Measurements from ENCODE around the gene SHISA9.
"Not testable (repeated sequence)": the region's sequence is repeated elsewhere in the genome, so short reads cannot be mapped to it uniquely, and the experiment has no call there.

SHISA9 gene

GRCh38 chr16:12901597-12902461 lies at the start of gene SHISA9:
Gene SHISA9 (plus strand): TSS chr16:12901598.
- DNase-seq = no peak

GRCh38 chr16:12853972-12854371 lies 47.4 kb upstream of the SHISA9 start:
- no peak for DNase-seq

- DNase-seq = not testable (repeated sequence)
These were observed 44.0 kb upstream of the SHISA9 start for GRCh38 chr16:12857435-12857834.

GRCh38 chr16:12862327-12862726 lies 39.1 kb upstream of the SHISA9 start:
- DNase-seq = no peak

GRCh38 chr16:12862941-12863340 lies 38.5 kb upstream of the SHISA9 start:
- no peak for DNase-seq

- no peak for DNase-seq
These were observed 34.3 kb upstream of the SHISA9 start for GRCh38 chr16:12866981-12867551.

GRCh38 chr16:12868169-12868568 lies 33.2 kb upstream of the SHISA9 start:
- no peak for DNase-seq

- DNase-seq = no peak
These were observed 32.6 kb upstream of the SHISA9 start for GRCh38 chr16:12868788-12869187.

GRCh38 chr16:12869698-12870427 lies 31.5 kb upstream of the SHISA9 start:
- no peak for DNase-seq

GRCh38 chr16:12871784-12872183 lies 29.6 kb upstream of the SHISA9 start:
- DNase-seq = no peak

GRCh38 chr16:12874186-12874585 lies 27.2 kb upstream of the SHISA9 start:
- no peak for DNase-seq

GRCh38 chr16:12876778-12877177 lies 24.6 kb upstream of the SHISA9 start:
- DNase-seq = no peak

GRCh38 chr16:12878973-12879372 lies 22.4 kb upstream of the SHISA9 start:
- no peak for DNase-seq

GRCh38 chr16:12879812-12880211 lies 21.6 kb upstream of the SHISA9 start:
- no peak for DNase-seq

- no peak for DNase-seq
These were observed 20.2 kb upstream of the SHISA9 start for GRCh38 chr16:12881182-12881581.

- DNase-seq = no peak
These were observed 19.7 kb upstream of the SHISA9 start for GRCh38 chr16:12881740-12882139.

GRCh38 chr16:12885742-12886141 lies 15.7 kb upstream of the SHISA9 start:
- DNase-seq = no peak

GRCh38 chr16:12891836-12892235 lies 9.6 kb upstream of the SHISA9 start:
- DNase-seq = no peak

- DNase-seq = no peak
These were observed 8.2 kb upstream of the SHISA9 start for GRCh38 chr16:12893050-12893750.

GRCh38 chr16:12896562-12896961 lies 4.8 kb upstream of the SHISA9 start:
- DNase-seq = no peak

GRCh38 chr16:12898551-12898950 lies 2.8 kb upstream of the SHISA9 start:
- DNase-seq = no peak

GRCh38 chr16:12899529-12900143 lies 1.8 kb upstream of the SHISA9 start:
- DNase-seq = no peak

- no peak for DNase-seq
These were observed 1.2 kb upstream of the SHISA9 start for GRCh38 chr16:12900156-12900555.

Measured in stimulated activated CD4-positive, alpha-beta T cell treated with anti-CD3 and anti-CD28 coated beads, Interleukin-2, amount 100 ng/mL, for 24 hours (primary cell).